Iris pigment epithelial cell (primary cell): ENCODE measurements around the gene PHKG1.
"Not testable (repeated sequence)": the region's sequence is repeated elsewhere in the genome, so short reads cannot be mapped to it uniquely, and the experiment has no call there.

ENCODE experiments used
- DNase-seq: peaks from one replicate; pipeline ENCODE4 v3.0.0-alpha.2; 2011; ENCODE audit warnings: low read depth

PHKG1 gene

GRCh38 chr7:56092789-56093531 lies at the start of gene PHKG1:
Gene PHKG1 (minus strand): TSS chr7:56092952. CDS start chr7:56088941, 4,011 bp downstream.
- DNase-seq, result peak; percentile 82

GRCh38 chr7:56131062-56131461 lies 38.3 kb upstream of the PHKG1 start:
- not testable (repeated sequence) for DNase-seq

GRCh38 chr7:56127241-56127975 lies 34.7 kb upstream of the PHKG1 start:
- DNase-seq, result no peak

GRCh38 chr7:56125831-56126230 lies 33.1 kb upstream of the PHKG1 start:
- no peak for DNase-seq

GRCh38 chr7:56124981-56125380 lies 32.2 kb upstream of the PHKG1 start:
- no peak for DNase-seq

GRCh38 chr7:56121440-56121839 lies 28.7 kb upstream of the PHKG1 start:
- DNase-seq, result no peak

- no peak for DNase-seq
Observed at GRCh38 chr7:56115852-56116538, 23.2 kb upstream of the PHKG1 start, which contains the start of gene NUPR2. Gene NUPR2 (minus strand): TSS chr7:56116417. CDS start chr7:56116314, 103 bp downstream.

GRCh38 chr7:56112244-56112643 lies 19.5 kb upstream of the PHKG1 start:
- not testable (repeated sequence) for DNase-seq

- no peak for DNase-seq
Observed at GRCh38 chr7:56110611-56111010, 17.9 kb upstream of the PHKG1 start.

- no peak for DNase-seq
Observed at GRCh38 chr7:56107954-56108258, 15.2 kb upstream of the PHKG1 start.

GRCh38 chr7:56106108-56107073 lies 13.6 kb upstream of the PHKG1 start, which contains the start of gene CHCHD2:
Gene CHCHD2 (minus strand): TSS chr7:56106476. CDS start chr7:56106413, 63 bp downstream.
- DNase-seq, result peak; percentile 100

GRCh38 chr7:56105508-56105907 lies 12.8 kb upstream of the PHKG1 start:
- peak; percentile 89 for DNase-seq

GRCh38 chr7:56104138-56104537 lies 11.4 kb upstream of the PHKG1 start:
- DNase-seq, result not testable (repeated sequence)

- no peak for DNase-seq
Observed at GRCh38 chr7:56099653-56100052, 6.9 kb upstream of the PHKG1 start.

GRCh38 chr7:56098187-56099008 lies 5.6 kb upstream of the PHKG1 start:
- DNase-seq, result not testable (repeated sequence)

GRCh38 chr7:56097700-56098099 lies 4.9 kb upstream of the PHKG1 start:
- peak; percentile 80 for DNase-seq

- not testable (repeated sequence) for DNase-seq
Observed at GRCh38 chr7:56092388-56092787, 364 bp downstream of the PHKG1 start.

- DNase-seq, result no peak
Observed at GRCh38 chr7:56091591-56091990, 1.2 kb downstream of the PHKG1 start.

- DNase-seq, result no peak
Observed at GRCh38 chr7:56087445-56087844, 5.3 kb downstream of the PHKG1 start.

GRCh38 chr7:56086761-56087160 lies 6.0 kb downstream of the PHKG1 start:
- DNase-seq, result no peak
